GM19043 (cell line): ENCODE data around the gene ETF1.
"Not testable (repeated sequence)": the region's sequence is repeated elsewhere in the genome, so short reads cannot be mapped to it uniquely, and the experiment has no call there.

Source experiments
- ATAC-seq: cut with Tn5 transposase; IDR thresholded peaks from one replicate; pipeline ENCODE4 v1.9.1; 2021; ENCODE audit warnings: low read depth; ENCODE audit not compliant: unreplicated experiment

Gene ETF1

DNA sequence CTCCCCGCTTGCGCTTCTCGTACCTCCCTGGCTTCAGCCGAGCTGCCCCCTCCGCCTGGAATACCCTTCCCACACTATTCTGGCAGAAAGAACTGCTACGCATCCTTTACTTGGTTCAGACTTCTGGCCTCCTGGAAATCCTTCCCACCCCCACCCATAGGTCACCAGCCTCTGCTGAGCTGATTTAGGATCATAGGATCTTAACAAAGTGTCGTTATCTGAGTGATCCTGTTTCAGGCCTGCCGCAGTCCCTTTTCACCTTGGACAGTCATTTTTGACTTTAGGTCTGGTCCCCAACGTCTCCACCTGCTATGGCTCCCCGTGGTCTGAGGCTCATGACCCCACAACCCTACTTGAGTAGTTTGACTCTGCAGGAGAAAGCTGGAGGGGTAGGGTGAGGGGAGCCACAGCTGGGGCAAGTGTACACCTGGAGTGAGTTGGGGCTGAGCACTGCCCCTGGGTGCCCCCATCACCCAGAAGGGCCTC lies 50.4 kb downstream of the ETF1 start:
- no peak for ATAC-seq

GRCh38 chr5:138491669-138492559 lies 51.1 kb downstream of the ETF1 start:
- peak; percentile 100 for ATAC-seq

- no peak for ATAC-seq
Measured at GRCh38 chr5:138491284-138491648, 51.8 kb downstream of the ETF1 start.

DNA sequence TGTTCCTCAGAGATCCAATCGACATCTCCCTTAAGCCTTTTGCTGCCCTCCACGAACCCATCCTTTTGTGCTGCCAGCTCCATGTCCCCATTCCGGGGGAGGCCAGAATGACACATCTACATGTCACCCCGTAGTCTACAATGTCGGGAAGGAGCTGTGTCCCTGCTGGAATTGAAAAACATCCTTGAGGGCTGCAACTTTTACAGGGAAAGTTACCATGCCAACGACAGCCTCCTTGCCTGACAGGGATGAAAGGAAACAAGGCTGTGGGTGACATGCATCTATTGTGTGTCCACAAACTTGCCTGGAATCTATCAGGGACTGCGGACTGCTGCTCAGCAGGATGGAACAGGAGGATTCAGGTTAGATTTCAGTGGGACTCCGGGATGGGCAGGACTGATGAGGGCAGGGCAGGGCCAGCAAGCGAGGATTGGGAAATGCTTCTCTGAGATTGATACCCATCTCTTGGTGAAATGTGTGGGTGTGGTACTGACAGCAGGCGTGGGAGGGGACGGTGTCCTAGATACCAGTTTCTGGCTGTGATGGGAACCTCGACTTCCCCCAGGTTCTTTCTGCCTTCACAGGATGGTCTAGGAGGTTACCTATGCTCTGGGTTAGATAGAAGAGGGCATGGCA lies 52.3 kb downstream of the ETF1 start:
- ATAC-seq = no peak

- no peak for ATAC-seq
Measured at GRCh38 chr5:138489683-138490061, 53.4 kb downstream of the ETF1 start.

DNA sequence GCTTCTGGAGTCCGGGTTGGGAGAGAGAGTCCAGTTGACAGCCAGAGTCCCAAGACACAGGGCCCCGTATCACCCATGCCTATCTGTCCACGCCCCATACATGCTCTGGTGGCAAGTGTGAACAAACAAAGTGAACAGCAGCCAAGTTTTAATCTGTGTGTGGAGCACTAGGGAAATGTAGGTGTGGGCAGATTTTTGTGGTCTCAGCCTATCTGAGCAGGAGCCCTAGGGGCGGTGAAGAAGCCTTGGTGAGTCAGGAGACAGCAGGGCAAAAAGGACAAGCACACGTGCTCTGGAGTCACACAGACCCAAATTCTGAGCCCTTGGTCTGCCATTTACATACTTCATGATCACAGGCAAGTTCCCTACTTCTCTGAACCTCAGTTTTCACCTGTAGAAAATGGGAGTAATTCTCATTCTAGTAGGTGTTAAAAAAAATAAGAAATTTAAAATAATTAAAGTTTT lies 54.5 kb downstream of the ETF1 start:
- no peak for ATAC-seq

- ATAC-seq = no peak
Measured at GRCh38 chr5:138482638-138483037, 60.4 kb downstream of the ETF1 start.

GRCh38 chr5:138476918-138477317 lies 66.1 kb downstream of the ETF1 start:
- ATAC-seq = no peak

- ATAC-seq = not testable (repeated sequence)
Measured at GRCh38 chr5:138473151-138473550, 69.9 kb downstream of the ETF1 start.

DNA sequence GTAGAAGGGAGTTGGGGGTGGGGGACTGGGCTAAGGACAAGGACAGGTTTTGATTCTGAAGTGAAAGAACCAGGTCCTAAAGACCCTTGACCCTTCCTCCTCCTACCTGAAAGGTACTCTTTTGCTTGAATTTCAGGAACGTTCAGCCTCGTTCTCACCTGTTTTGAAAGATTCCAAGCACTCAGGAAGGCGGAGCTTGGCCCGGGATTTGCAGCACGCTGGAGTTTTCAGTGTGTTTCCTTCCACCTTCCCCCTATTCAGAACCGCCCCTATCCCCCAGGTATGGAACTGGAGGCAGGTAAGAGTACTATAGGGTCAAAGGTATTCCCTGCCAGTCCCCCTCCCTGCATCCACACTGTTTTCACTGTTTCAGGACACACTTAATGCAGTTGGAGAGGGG lies 70.7 kb downstream of the ETF1 start:
- no peak for ATAC-seq

- no peak for ATAC-seq
Measured at GRCh38 chr5:138471052-138471361, 72.0 kb downstream of the ETF1 start.

DNA sequence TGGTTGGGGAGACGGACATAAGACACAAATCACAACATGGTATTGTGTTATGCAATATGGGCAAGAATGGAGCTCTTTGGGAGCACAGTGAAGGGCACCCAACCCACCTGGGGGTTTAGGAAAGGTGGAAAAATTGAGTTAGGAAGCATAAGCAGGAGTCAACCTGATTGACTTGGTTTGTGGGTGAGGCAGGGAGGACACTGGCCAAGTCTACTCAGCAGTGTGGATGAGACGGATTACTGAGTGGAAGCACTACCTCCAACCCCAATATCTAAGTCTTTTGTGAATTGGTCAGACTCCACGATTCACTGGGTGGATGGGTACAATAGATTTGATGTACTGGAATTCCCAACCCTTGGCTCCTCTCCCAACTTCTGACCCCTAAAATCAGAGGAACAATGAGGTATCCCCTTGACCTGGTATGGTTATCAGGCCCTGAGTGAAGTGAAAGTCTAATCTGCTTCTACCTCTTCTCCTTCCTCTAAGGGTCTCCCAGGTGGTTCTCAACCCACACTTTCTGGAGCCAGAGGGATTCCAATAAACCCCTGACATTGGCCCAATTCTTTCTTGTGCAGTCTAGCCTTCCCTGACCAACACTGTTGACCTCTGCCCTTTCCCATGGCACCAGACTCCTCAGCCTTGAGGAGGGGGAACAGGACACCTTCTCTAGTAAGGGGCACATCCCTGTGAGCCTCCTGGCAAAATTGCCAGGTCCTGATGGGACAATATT lies 72.5 kb downstream of the ETF1 start:
- ATAC-seq = no peak

DNA sequence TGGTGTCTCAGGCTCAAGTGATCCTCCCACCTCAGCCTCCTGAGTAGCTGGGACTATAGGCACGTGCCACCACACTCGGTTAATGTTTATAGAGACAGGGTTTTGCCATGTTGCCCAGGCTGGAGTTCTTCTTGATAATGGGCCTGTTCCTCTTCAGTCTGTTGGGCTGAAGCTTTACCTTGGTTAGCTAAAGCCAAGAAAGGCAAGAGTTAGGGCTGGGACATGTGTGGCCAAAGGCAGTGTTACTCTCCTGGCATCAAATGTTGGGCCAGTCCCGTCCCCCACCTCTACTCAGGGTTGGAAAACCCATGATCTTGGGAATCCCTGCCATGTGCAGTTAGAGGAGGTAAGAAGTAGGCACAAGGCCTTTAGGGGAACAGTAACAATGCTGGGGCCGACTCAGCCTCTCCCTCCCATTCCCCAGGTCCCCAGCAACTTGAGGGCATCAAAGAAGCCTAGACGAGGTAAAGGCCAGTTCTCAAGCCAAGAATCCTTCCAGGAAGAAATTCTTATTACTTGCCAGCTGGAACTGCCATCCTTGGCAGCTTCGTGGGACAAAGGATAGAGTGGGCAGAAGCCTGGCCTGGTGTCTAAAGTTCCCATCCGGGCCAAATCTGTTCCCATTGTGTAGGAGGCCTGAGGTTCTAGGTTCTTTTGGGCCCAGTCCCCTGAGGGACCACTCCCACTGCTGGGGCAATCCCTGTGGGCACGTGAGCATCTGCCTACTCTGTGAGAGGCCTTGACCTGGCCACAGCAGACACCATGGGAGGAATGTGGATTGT lies 73.3 kb downstream of the ETF1 start:
- ATAC-seq = no peak

GRCh38 chr5:138468966-138469539 lies 74.0 kb downstream of the ETF1 start:
- no peak for ATAC-seq

DNA sequence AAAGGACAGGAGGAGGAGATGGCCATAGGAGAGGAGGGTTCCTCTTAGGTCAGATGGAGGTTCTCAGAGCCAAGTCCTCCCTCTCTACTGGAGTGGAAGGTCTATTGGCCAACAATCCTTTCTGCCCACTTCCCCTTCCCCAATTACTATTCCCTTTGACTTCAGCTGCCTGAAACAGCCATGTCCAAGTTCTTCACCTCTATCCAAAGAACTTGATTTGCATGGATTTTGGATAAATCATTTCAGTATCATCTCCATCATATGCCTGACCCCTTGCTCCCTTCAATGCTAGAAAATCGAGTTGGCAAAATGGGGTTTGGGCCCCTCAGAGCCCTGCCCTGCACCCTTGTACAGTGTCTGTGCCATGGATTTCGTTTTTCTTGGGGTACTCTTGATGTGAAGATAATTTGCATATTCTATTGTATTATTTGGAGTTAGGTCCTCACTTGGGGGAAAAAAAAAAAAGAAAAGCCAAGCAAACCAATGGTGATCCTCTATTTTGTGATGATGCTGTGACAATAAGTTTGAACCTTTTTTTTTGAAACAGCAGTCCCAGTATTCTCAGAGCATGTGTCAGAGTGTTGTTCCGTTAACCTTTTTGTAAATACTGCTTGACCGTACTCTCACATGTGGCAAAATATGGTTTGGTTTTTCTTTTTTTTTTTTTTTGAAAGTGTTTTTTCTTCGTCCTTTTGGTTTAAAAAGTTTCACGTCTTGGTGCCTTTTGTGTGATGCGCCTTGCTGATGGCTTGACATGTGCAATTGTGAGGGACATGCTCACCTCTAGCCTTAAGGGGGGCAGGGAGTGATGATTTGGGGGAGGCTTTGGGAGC lies 74.7 kb downstream of the ETF1 start:
- ATAC-seq = no peak

GRCh38 chr5:138467711-138468132 lies 75.3 kb downstream of the ETF1 start:
- no peak for ATAC-seq

DNA sequence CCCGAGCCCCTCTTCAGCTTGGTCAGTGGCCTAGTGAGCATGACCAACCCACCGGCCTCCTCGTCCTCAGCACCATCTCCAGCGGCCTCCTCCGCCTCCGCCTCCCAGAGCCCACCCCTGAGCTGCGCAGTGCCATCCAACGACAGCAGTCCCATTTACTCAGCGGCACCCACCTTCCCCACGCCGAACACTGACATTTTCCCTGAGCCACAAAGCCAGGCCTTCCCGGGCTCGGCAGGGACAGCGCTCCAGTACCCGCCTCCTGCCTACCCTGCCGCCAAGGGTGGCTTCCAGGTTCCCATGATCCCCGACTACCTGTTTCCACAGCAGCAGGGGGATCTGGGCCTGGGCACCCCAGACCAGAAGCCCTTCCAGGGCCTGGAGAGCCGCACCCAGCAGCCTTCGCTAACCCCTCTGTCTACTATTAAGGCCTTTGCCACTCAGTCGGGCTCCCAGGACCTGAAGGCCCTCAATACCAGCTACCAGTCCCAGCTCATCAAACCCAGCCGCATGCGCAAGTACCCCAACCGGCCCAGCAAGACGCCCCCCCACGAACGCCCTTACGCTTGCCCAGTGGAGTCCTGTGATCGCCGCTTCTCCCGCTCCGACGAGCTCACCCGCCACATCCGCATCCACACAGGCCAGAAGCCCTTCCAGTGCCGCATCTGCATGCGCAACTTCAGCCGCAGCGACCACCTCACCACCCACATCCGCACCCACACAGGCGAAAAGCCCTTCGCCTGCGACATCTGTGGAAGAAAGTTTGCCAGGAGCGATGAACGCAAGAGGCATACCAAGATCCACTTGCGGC lies 75.9 kb downstream of the ETF1 start:
- ATAC-seq = no peak

DNA sequence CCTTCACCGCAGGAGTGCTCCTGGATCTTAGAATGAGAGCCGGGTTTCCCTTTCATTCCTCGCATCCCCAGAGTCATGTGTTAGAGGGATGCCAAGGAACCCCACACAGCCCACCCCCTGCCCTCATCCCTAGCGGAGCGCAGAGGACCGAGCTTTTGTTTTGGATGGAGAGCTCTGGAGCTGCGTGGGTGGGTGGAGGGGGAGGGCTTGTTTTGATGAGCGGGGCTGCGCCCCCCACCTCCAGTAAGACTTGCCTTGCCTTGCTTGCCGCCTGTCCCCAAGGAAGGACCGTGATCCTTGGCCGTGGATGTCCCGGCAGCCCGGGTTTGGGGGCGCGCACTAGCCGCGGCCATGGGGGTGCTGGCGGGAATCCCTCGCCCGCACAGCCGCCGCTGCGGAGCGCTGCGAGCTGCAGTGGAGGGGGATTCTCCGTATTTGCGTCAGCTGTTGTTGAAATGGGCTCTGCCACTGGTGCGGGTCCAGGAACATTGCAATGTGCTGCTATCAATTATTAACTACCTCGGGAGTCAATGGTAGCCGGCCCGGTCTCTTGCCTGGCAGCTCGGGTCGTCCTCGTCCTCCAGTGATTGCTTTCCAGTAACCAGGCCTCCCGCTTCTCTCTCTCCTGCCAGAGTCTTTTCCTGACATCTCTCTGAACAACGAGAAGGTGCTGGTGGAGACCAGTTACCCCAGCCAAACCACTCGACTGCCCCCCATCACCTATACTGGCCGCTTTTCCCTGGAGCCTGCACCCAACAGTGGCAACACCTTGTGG lies 76.7 kb downstream of the ETF1 start:
- ATAC-seq = no peak
